GM12874 (cell line): ENCODE results near the gene COL15A1.

Source experiments
- TF ChIP-seq, protein P1 (sequence below): IDR thresholded peaks from 2 replicates; pipeline ENCODE4 v1.5.1; 2011; ENCODE audit warnings: low read depth, mild to moderate bottlenecking, control low read depth, low read length, moderate library complexity; ENCODE audit not compliant: insufficient read depth

Gene COL15A1

DNA sequence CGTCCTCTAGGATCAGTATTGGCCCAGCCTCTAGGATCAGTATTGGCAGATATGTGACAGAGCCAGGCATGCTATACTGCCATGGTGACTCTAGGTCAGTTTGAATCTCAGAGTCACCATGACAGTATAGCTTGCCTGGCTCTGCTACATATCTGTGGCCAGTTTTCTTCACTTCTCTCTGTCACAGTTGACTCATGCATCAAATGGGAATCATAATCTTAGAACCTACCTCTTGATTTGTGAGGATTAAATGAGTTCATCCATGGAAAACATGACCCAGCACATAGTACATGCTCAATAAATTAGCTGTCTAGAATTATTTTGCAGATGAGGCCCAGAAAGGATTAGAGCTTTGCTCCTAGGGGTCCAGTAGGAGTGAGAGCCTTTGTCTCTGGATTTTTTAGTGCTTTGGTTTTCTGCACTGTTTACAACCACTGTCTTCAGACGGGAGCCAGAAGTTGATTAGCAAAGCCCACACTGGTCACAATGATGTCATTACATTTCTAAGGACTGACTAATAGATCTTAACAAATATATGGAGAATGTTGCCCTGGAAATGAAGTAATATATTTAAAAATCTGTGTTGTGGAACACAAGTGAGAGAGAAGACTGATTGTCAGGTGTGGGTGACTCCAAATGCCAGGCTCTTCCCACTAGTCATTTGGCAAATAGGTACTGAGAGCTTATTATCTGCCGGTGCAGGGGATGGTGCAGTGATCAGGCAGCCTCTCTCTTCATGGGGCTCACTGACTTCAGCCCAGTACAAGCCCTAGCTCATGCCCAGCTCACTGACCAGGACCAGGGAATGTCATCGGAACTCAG is 76.0 kb downstream of the COL15A1 start:
- TF ChIP-seq, protein P1, sequence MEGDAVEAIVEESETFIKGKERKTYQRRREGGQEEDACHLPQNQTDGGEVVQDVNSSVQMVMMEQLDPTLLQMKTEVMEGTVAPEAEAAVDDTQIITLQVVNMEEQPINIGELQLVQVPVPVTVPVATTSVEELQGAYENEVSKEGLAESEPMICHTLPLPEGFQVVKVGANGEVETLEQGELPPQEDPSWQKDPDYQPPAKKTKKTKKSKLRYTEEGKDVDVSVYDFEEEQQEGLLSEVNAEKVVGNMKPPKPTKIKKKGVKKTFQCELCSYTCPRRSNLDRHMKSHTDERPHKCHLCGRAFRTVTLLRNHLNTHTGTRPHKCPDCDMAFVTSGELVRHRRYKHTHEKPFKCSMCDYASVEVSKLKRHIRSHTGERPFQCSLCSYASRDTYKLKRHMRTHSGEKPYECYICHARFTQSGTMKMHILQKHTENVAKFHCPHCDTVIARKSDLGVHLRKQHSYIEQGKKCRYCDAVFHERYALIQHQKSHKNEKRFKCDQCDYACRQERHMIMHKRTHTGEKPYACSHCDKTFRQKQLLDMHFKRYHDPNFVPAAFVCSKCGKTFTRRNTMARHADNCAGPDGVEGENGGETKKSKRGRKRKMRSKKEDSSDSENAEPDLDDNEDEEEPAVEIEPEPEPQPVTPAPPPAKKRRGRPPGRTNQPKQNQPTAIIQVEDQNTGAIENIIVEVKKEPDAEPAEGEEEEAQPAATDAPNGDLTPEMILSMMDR = no peak

DNA sequence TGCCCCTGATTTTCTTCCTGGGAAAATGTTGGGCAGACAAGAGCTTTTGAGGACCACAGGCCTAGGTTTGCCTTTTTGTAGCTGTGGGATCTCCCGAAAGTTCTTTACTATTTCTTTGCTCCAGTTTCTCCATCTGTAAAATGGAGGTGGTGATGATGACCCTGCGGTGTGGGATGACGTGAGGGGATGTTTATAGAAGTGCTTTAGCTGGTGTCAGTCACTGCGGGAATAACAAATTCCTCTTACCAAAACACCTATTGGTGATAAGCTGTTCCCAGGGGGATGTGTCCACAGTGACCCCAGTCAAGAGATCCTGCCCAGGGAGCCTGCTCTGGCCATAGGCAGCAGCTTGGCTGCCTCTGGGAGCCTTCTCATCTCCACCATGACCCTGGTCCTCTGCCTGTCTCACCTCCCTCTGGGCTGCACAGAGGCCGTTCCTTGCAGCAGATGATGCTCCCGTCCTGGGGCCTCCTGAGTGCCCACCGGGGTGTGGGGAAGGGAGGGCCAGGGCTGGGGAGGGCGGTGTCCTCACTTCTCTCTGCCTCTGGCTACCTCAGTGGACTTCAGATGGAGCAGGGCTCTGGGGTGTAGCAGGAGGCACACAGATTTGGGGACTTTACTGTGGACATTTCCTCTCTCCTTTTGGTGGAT is 77.2 kb downstream of the COL15A1 start:
- TF ChIP-seq, protein P1 = no peak

DNA sequence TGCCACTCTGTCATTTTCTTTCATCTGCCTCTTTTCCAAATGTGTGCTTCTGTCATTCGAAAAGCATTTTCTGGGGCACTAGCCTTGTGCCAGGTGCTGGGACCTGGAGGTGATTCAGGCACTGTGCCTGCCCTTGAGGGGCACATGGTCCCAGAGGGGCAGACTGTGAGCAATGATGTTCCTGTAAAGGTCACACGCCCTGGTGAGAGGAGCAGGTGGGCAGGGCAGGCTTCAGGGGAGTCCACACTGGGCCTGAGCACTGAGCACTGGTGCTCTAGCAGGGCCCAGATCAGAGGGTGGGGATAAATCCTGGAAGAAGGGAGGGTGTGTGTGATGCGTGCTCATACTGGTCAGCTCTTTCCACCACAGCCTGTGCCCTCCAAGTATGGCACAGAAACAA is 77.8 kb downstream of the COL15A1 start:
- TF ChIP-seq, protein P1 = no peak

GRCh38 chr9:99023231-99023630 is 79.5 kb downstream of the COL15A1 start:
- TF ChIP-seq, protein P1 = no peak

GRCh38 chr9:99023831-99024230 is 80.1 kb downstream of the COL15A1 start:
- TF ChIP-seq, protein P1 = no peak

DNA sequence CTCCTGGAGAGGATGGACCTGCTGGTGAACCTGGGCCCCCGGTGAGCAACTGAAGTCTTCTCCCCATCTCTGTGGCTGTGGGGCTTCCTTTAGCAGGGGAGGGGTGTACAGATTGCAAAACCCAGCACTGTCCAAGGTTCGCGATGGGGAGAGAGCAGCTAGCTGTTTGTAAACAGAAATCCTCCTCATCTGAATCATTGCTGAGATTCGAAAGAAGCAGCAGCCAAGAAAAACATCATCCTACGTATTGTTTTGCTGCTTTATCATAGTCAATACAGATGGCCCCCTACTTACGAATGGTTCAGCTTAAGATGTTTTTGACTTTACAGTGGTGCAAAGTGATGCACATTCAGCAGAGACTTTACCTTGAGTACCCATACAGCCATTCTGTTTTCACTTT is 81.3 kb downstream of the COL15A1 start:
- TF ChIP-seq, protein P1 = no peak

DNA sequence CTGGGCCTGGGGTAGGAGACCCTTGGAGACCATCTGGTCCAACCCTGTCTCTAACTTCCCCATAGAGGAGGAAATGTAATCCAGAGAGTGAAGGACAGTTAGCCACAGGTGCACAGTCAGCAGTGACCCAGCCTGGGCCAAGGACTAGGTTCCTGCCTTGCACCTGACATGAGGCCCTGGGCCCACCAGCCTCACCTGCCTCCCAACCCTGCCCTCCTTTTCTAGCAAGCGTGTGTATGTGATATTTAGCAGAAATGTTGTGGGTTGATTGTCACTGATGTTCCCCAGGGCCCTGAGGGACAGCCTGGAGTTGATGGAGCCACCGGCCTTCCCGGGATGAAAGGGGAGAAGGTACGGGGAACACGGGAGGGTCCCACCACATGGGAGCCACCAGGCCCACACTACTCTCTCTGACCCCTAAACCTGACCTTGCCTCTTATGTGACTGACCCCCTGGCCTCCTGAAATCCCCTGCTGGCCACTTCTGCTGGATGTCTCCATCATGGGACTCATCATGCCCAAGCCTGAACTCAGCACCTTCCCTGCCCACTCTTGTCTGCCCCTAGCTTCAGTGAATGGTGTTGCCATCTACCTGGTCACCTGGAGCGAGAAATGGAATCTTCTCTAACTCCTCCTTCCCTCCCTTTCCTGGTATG is 82.0 kb downstream of the COL15A1 start:
- TF ChIP-seq, protein P1 = no peak
